ENCODE data around the gene TXNRD1. TPM values are rescaled to one million over a fixed set of nuclear protein-coding genes. Genes with fewer than 3 reads are reported as not detected.

Gene TXNRD1
- total RNA-seq, 1 donor from 2014 or later: 74.7 TPM

- no peak for TF ChIP-seq CTCF (IDR thresholded peaks at IDR 0.05; ENCODE audit: unreplicated experiment)
- Mint-ChIP-seq H3K27me3 (ENCODE audit: low read depth) (no peaks in the 10 kb centered on the region), H3K36me3 (peaks cover 8% of the 10 kb centered on the region), H3K9me3 (peaks cover 15% of the 10 kb centered on the region), H3K27ac (no peak overlapping the region), H3K4me1 (no peaks in the 10 kb centered on the region), H3K4me3 (no peak overlapping the region)
- no peak for DNase-seq (ENCODE audit: low spot score in 2 of 2, unreplicated experiment in 2 of 2)
Observed at GRCh38 chr12:104356231-104357115, 140.9 kb downstream of the TXNRD1 start.

- no peaks in the 10 kb centered on the region for H3K4me1 Mint-ChIP-seq
- peaks cover 8% of the 10 kb centered on the region for H3K36me3 Mint-ChIP-seq
- peaks cover 20% of the 10 kb centered on the region for H3K9me3 Mint-ChIP-seq
- DNase-seq (ENCODE audit: low spot score in 2 of 2, unreplicated experiment in 2 of 2): no peak
- TF ChIP-seq CTCF (IDR thresholded peaks at IDR 0.05; ENCODE audit: unreplicated experiment): no peak
- no peak overlapping the region for H3K27ac Mint-ChIP-seq
- H3K4me3 Mint-ChIP-seq: no peak overlapping the region
- no peaks in the 10 kb centered on the region for H3K27me3 Mint-ChIP-seq (ENCODE audit: low read depth)
Observed at GRCh38 chr12:104357421-104357952, 141.9 kb downstream of the TXNRD1 start.

- Mint-ChIP-seq H3K9me3 (peaks cover 20% of the 10 kb centered on the region), H3K4me1 (no peaks in the 10 kb centered on the region), H3K27ac (no peak overlapping the region), H3K36me3 (peaks cover 8% of the 10 kb centered on the region), H3K27me3 (ENCODE audit: low read depth) (no peaks in the 10 kb centered on the region), H3K4me3 (no peak overlapping the region)
- TF ChIP-seq CTCF (IDR thresholded peaks at IDR 0.05; ENCODE audit: unreplicated experiment): peak; percentile 63
- no peak for DNase-seq (ENCODE audit: low spot score in 2 of 2, unreplicated experiment in 2 of 2)
Observed at GRCh38 chr12:104358353-104359003, 142.9 kb downstream of the TXNRD1 start.

GRCh38 chr12:104359216-104359615 is 143.6 kb downstream of the TXNRD1 start:
- H3K27me3 Mint-ChIP-seq (ENCODE audit: low read depth): no peaks in the 10 kb centered on the region
- no peak for TF ChIP-seq CTCF (IDR thresholded peaks at IDR 0.05; ENCODE audit: unreplicated experiment)
- no peak for DNase-seq (ENCODE audit: low spot score in 2 of 2, unreplicated experiment in 2 of 2)
- no peaks in the 10 kb centered on the region for H3K4me1 Mint-ChIP-seq
- no peak overlapping the region for H3K4me3 Mint-ChIP-seq
- H3K27ac Mint-ChIP-seq: no peak overlapping the region
- H3K9me3 Mint-ChIP-seq: peaks cover 20% of the 10 kb centered on the region
- peaks cover 8% of the 10 kb centered on the region for H3K36me3 Mint-ChIP-seq

- no peak for DNase-seq (ENCODE audit: low spot score in 2 of 2, unreplicated experiment in 2 of 2)
- Mint-ChIP-seq H3K4me1 (no peaks in the 10 kb centered on the region), H3K9me3 (peaks cover 20% of the 10 kb centered on the region), H3K4me3 (no peak overlapping the region), H3K27me3 (ENCODE audit: low read depth) (no peaks in the 10 kb centered on the region), H3K36me3 (peaks cover 2% of the 10 kb centered on the region), H3K27ac (no peak overlapping the region)
- TF ChIP-seq CTCF (IDR thresholded peaks at IDR 0.05; ENCODE audit: unreplicated experiment): no peak
Observed at GRCh38 chr12:104360157-104360556, 144.6 kb downstream of the TXNRD1 start.
